Transverse colon (tissue), 4 donors: ENCODE data around the gene GPR150. TPM values are rescaled to one million over a fixed set of nuclear protein-coding genes. Genes with fewer than 3 reads are reported as not detected.
A peak's percentile ranks its signal among the peaks of the same experiment; 100 is the strongest.

ENCODE experiments used
- DNase-seq: peaks from one replicate; pipeline ENCODE4 v3.0.0-alpha.2; 2019
- H3K27ac ChIP-seq, 4 donors: fragments of 200-600 bp; sonication (generic); 2 replicates each; pipeline ENCODE4 v1.5.1; 2016 to 2018; ENCODE audit warnings: inconsistent platforms in 4 of 4
- H3K27me3 ChIP-seq: fragments of 200-600 bp; sonication (generic); 2 replicates; pipeline ENCODE4 v1.5.1; 2017; ENCODE audit warnings: inconsistent platforms
- H3K36me3 ChIP-seq, 4 donors: fragments of 200-600 bp; sonication (generic); 2 replicates each; pipeline ENCODE4 v1.5.1; 2017 to 2019; ENCODE audit warnings: inconsistent platforms in 4 of 4
- H3K4me1 ChIP-seq, 4 donors: fragments of 200-600 bp; sonication (generic); 2 replicates each; pipeline ENCODE4 v1.5.1; 2017 to 2020; ENCODE audit warnings: inconsistent platforms in 4 of 4
- H3K4me3 ChIP-seq, 4 donors: fragments of 200-600 bp; sonication (generic); 1 replicate in 1 of 4; 2 replicates in 3 of 4; pipeline versions ENCODE4 v1.5.1 to v1.6.1; 2017 to 2019; ENCODE audit warnings: inconsistent platforms in 4 of 4
- H3K9me3 ChIP-seq, 2 donors: fragments of 200-600 bp; sonication (generic); 2 replicates each; pipeline ENCODE4 v1.5.1; 2017 to 2019; ENCODE audit warnings: inconsistent platforms in 2 of 2
- EP300 ChIP-seq: sonication (generic); formaldehyde crosslinking; IDR thresholded peaks from one replicate; pipeline ENCODE4 v1.6.1; 2017; ENCODE audit warnings: antibody characterized with exemption, low read depth
- POLR2A ChIP-seq: fragments of 450-650 bp; IDR thresholded peaks from one replicate; pipeline ENCODE4 v1.6.1; 2016; ENCODE audit warnings: antibody characterized with exemption, mild to moderate bottlenecking, moderate library complexity
- POLR2AphosphoS5 ChIP-seq, 3 donors: sonication (generic); formaldehyde crosslinking; IDR thresholded peaks; one replicate each; pipeline ENCODE4 v1.6.1; 2016; ENCODE audit warnings: antibody characterized with exemption in 3 of 3
- WGBS, 2 donors: methylation state at CpG; one replicate each; pipeline ENCODE4 v1.1.5; 2018; ENCODE audit warnings: low coverage in 1 of 2; 5-methylcytosine and 5-hydroxymethylcytosine counted together
- in situ Hi-C, 4 donors: fragments of 200-750 bp; cut with MboI; loops; one replicate each; pipeline versions ENCODE4 v1.15.0 to v1.15.1; 2017; ENCODE audit warnings: low sequenced_read_pairs in 3 of 4, low pct_ligation_motif_present in 1 of 4, low pct_unique_long_range_greater_than_20kb in 1 of 4
- intact Hi-C: fragments of 100-400 bp; cut with DNase I; formaldehyde crosslinking; loops from one replicate; pipeline ENCODE4 v1.15.1; 2023; ENCODE audit warnings: low total_unique reads
- total RNA-seq, 4 donors: library from RNA; depleted of rRNA; stranded (reverse); fragments of >200 nt; gene quantifications; one replicate each; pipeline ENCODE4 v1.1.0, GENCODE V29; 2016
- TF ChIP-seq, protein P1 (sequence below), 5 experiments: fragments of 200-600 bp in 3 of 5; fragments of 450-650 bp in 2 of 5; sonication (generic) in 3 of 5; IDR thresholded peaks; 1 replicate in 2 of 5; 2 replicates in 3 of 5; pipeline ENCODE4 v1.5.1; 2016 to 2017; ENCODE audit warnings: antibody characterized with exemption in 5 of 5, inconsistent platforms in 3 of 5, mild to moderate bottlenecking in 2 of 5, moderate library complexity in 1 of 5

The GPR150 gene
- total RNA-seq, 4 donors from 2014 or later, result 0.41 to 0.60 TPM; not detected in 2

DNA sequence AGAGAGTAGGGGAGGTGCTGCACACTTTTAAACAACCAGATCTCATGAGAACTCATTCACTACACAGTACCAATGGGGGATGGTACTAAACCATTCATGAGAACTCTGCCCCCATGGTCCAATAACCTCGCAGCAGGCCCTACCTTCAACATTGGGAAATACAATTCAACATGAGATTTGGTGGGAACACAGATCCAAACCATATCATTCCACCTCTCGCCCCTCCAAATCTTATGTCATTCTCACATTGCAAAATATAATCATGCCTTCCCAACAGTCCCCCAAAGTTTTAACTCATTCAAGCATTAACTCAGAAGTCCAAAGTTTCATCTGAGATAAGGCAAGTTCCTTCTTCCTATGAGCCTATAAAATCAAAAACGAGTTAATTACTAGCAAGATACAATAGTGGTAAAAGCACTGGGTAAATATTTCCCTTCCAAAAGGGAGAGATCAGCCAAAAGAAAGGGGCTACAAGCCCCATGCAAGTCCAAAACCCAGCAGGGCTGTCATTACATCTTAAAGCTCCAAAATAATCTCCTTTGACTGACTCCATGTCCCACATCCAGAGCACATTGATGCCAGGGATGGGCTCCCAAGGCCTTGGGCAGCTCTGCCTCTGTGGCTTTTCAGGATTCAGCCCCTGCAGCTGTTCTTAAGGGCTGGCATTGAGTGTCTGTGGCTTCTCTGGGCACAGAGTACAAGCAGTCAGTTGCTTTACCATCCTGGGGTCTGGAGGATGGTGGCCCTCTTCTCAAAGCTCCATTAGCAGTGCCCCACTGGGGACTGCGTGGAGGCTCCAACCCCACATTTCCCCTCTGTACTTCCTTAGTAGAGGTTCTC lies 8.3 kb downstream of the GPR150 start:
- DNase-seq, result no peak
- 67 to 73% methylated on average over 2 to 4 of the region's 4 CpGs for WGBS, 2 donors
- no peak overlapping the region for H3K4me3 ChIP-seq

DNA sequence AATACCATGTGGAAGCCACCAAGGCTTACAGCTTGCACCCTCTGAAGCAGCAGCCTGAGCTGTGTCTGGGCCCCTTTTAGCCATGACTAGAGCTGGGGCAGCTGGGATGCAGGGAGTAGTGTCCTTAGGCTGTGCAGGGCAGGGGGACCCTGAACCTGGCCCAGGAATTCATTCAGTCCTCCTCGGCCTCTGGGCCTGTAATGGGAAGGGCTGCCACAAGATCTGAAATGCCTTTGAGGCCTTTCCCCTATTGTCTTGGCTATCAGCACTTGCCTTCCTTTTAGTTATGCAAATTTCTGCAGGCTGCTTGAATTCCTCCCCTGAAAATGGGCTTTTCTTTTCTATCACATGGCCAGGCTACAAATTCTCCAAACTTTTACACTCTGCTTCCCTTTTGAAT lies 9.0 kb downstream of the GPR150 start:
- peaks cover 4 to 18% (median 12%) of the 10 kb centered on the region in 4 donors for H3K4me1 ChIP-seq
- 91% methylated on average over 1 of the region's 1 CpG; no CpG with 5 or more reads in 1 of the 2 donors for WGBS, 2 donors
- H3K27ac ChIP-seq, result peak overlapping the region; percentile 13 to 63 (median 36)
- in situ Hi-C loops, result loop anchor here in 1 of 4 donors (25.0 kb wide), 1 partner anchor 708 kb away; no protein-coding TSS in a partner anchor
- no peak for TF ChIP-seq POLR2A
- TF ChIP-seq EP300, result no peak
- TF ChIP-seq POLR2AphosphoS5 (IDR thresholded peaks at IDR 0.05), result no peak
- TF ChIP-seq, protein P1, sequence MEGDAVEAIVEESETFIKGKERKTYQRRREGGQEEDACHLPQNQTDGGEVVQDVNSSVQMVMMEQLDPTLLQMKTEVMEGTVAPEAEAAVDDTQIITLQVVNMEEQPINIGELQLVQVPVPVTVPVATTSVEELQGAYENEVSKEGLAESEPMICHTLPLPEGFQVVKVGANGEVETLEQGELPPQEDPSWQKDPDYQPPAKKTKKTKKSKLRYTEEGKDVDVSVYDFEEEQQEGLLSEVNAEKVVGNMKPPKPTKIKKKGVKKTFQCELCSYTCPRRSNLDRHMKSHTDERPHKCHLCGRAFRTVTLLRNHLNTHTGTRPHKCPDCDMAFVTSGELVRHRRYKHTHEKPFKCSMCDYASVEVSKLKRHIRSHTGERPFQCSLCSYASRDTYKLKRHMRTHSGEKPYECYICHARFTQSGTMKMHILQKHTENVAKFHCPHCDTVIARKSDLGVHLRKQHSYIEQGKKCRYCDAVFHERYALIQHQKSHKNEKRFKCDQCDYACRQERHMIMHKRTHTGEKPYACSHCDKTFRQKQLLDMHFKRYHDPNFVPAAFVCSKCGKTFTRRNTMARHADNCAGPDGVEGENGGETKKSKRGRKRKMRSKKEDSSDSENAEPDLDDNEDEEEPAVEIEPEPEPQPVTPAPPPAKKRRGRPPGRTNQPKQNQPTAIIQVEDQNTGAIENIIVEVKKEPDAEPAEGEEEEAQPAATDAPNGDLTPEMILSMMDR (IDR thresholded peaks at IDR 0.05), result no peak
- no peak for DNase-seq
- H3K27me3 ChIP-seq, result no peaks in the 10 kb centered on the region
- H3K9me3 ChIP-seq, result no peaks in the 10 kb centered on the region
- H3K4me3 ChIP-seq, result no peak overlapping the region
- intact Hi-C loops, result no loop called here
- no peaks in the 10 kb centered on the region for H3K36me3 ChIP-seq

More for the DNA sequence above, 8.3 kb downstream of the GPR150 start:
- no peaks in the 10 kb centered on the region for H3K9me3 ChIP-seq
- H3K36me3 ChIP-seq, result no peaks in the 10 kb centered on the region
- no peaks in the 10 kb centered on the region for H3K27me3 ChIP-seq
- H3K4me1 ChIP-seq, result peaks cover 4 to 18% (median 12%) of the 10 kb centered on the region in 4 donors
- intact Hi-C loops, result no loop called here
- H3K27ac ChIP-seq, result peak overlapping the region; percentile 13 to 63 (median 36)
- in situ Hi-C loops, result loop anchor here in 1 of 4 donors (25.0 kb wide), 1 partner anchor 709 kb away; no protein-coding TSS in a partner anchor
- TF ChIP-seq EP300 (no peak), POLR2AphosphoS5 (IDR thresholded peaks at IDR 0.05) (no peak), POLR2A (no peak)
- TF ChIP-seq, protein P1 (IDR thresholded peaks at IDR 0.05), result no peak

DNA sequence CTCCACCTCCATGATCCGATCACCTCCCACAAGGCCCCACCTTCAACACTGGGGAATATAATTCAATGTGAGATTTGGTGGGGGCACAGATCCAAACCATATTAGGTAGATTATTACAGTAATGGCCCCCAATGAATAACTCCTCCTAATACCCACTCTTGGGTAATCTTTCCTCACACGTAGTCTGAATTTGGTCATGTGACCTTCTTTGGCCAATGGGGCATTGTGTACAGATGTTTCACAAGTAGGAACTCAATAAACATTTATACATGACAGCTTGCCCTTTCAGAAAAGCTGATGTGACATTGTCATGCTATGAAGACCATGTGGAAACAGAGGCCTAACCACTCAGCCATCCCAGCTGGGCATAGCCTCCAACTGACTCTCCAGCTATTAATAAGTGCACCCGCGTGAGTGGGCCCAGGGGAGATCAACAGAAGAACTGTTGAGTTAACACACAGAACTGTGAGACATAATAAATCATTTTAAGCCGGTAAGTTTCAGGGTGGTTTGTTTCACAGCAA lies 10.6 kb downstream of the GPR150 start:
- intact Hi-C loops (loop anchor here (10.0 kb wide), 1 partner anchor 704 kb away; no protein-coding TSS in a partner anchor), in situ Hi-C loops (loop anchor here in 1 of 4 donors (25.0 kb wide), 1 partner anchor 707 kb away; no protein-coding TSS in a partner anchor)
- Histone ChIP-seq H3K27ac (no peak overlapping the region), H3K27me3 (no peaks in the 10 kb centered on the region), H3K9me3 (no peaks in the 10 kb centered on the region), H3K4me3 (no peak overlapping the region), H3K36me3 (no peaks in the 10 kb centered on the region), H3K4me1 (peaks cover 4 to 18% (median 12%) of the 10 kb centered on the region in 4 donors)
- DNase-seq, result no peak
- WGBS, 2 donors, result 92 to 100% methylated on average over 2 to 5 of the region's 5 CpGs
- TF ChIP-seq, protein P1 (IDR thresholded peaks at IDR 0.05), result no peak
- no peak for TF ChIP-seq POLR2A
- no peak for TF ChIP-seq EP300
- no peak for TF ChIP-seq POLR2AphosphoS5 (IDR thresholded peaks at IDR 0.05)
